A673 (cell line): ENCODE data around the gene PCNT. TPM values are rescaled to one million over a fixed set of nuclear protein-coding genes. Genes with fewer than 3 reads are reported as not detected.

Experiments
- BruUV-seq: library from RNA; stranded (reverse); fragments of 400-500 nt; replicated peaks from 2 replicates; lab custom pipeline; 2021; lab: Mats Ljungman, UMichigan
- CTCF ChIA-PET: fragments of 300-600 bp; sonication (Branson Sonifier 250); formaldehyde crosslinking; loops from one replicate; lab custom pipeline; 2022; ENCODE audit warnings: antibody characterized with exemption; lab: Charles Lee
- POLR2A ChIA-PET: fragments of 300-600 bp; sonication (Branson Sonifier 250); formaldehyde crosslinking; loops from one replicate; lab custom pipeline; 2022; ENCODE audit warnings: antibody characterized with exemption; ENCODE audit not compliant: low non-redundant PET; lab: Charles Lee
- DNase-seq: peaks from one replicate; pipeline ENCODE4 v3.0.0-alpha.2; 2015; ENCODE audit warnings: low spot score
- H3K27ac ChIP-seq: fragments of 200-600 bp; sonication (generic); 2 replicates; pipeline ENCODE4 v1.5.1; 2016; ENCODE audit warnings: mixed run types, low read depth, mild to moderate bottlenecking, mixed read lengths, antibody characterized with exemption, low read length; ENCODE audit not compliant: poor library complexity, severe bottlenecking
- H3K27me3 ChIP-seq: fragments of 200-600 bp; sonication (generic); replicated peaks from 2 replicates; pipeline ENCODE4 v1.6.1; 2017; ENCODE audit warnings: mixed run types, low read depth, mild to moderate bottlenecking, mixed read lengths, antibody characterized with exemption, low read length; ENCODE audit not compliant: insufficient read depth, poor library complexity
- H3K36me3 ChIP-seq: fragments of 200-600 bp; sonication (generic); 2 replicates; pipeline ENCODE4 v1.6.1; 2016; ENCODE audit warnings: mixed run types, mild to moderate bottlenecking, mixed read lengths, antibody characterized with exemption, low read length; ENCODE audit not compliant: insufficient read depth, poor library complexity, severe bottlenecking
- H3K4me1 ChIP-seq: fragments of 200-600 bp; sonication (generic); 2 replicates; pipeline ENCODE4 v1.6.1; 2017; ENCODE audit warnings: mixed run types, mild to moderate bottlenecking, mixed read lengths, antibody characterized with exemption, low read length; ENCODE audit not compliant: insufficient read depth, poor library complexity, severe bottlenecking
- H3K4me3 ChIP-seq: fragments of 200-600 bp; sonication (generic); 2 replicates; pipeline ENCODE4 v1.5.1; 2016; ENCODE audit warnings: low read depth, mixed run types, mild to moderate bottlenecking, mixed read lengths, low read length; ENCODE audit not compliant: poor library complexity, severe bottlenecking
- H3K9me3 ChIP-seq: fragments of 200-600 bp; sonication (generic); 2 replicates; pipeline ENCODE4 v1.6.1; 2016; ENCODE audit warnings: mixed run types, low read depth, mild to moderate bottlenecking, mixed read lengths, antibody characterized with exemption, low read length; ENCODE audit not compliant: poor library complexity, severe bottlenecking
- EZH2 ChIP-seq: fragments of 200-600 bp; sonication (generic); IDR thresholded peaks from 2 replicates; pipeline ENCODE4 v1.6.1; 2017; ENCODE audit warnings: borderline replicate concordance, low read depth, mild to moderate bottlenecking, mixed read lengths, antibody characterized with exemption, low read length; ENCODE audit not compliant: poor library complexity, severe bottlenecking
- intact Hi-C: fragments of 100-400 bp; cut with micrococcal nuclease; formaldehyde crosslinking; loops from one replicate; pipeline ENCODE4 v1.10.0; 2022; ENCODE audit not compliant: unreplicated experiment
- total RNA-seq: library from RNA; stranded (reverse); gene quantifications from 2 replicates; pipeline ENCODE4 v1.2.3, GENCODE V29; 2021
- TF ChIP-seq, protein P1 (sequence below): fragments of 300-800, 200-600 bp; sonication (generic); conservative IDR thresholded peaks from 2 replicates; pipeline ENCODE4 v1.5.1; 2017; ENCODE audit warnings: low read depth, mild to moderate bottlenecking, antibody characterized with exemption, low read length, moderate library complexity, mixed read lengths

The PCNT gene
- total RNA-seq, 1 experiment from 2014 or later, result 66.4 TPM

GRCh38 chr21:46392921-46393320 is 69.0 kb downstream of the PCNT start:
- ChIA-PET POLR2A (no interaction called here), CTCF (no interaction called here)
- no peak for TF ChIP-seq EZH2
- TF ChIP-seq, protein P1, sequence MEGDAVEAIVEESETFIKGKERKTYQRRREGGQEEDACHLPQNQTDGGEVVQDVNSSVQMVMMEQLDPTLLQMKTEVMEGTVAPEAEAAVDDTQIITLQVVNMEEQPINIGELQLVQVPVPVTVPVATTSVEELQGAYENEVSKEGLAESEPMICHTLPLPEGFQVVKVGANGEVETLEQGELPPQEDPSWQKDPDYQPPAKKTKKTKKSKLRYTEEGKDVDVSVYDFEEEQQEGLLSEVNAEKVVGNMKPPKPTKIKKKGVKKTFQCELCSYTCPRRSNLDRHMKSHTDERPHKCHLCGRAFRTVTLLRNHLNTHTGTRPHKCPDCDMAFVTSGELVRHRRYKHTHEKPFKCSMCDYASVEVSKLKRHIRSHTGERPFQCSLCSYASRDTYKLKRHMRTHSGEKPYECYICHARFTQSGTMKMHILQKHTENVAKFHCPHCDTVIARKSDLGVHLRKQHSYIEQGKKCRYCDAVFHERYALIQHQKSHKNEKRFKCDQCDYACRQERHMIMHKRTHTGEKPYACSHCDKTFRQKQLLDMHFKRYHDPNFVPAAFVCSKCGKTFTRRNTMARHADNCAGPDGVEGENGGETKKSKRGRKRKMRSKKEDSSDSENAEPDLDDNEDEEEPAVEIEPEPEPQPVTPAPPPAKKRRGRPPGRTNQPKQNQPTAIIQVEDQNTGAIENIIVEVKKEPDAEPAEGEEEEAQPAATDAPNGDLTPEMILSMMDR, result no peak
- Histone ChIP-seq H3K27ac (no peak overlapping the region), H3K27me3 (no peaks in the 10 kb centered on the region), H3K4me3 (no peak overlapping the region), H3K36me3 (peaks cover 8% of the 10 kb centered on the region), H3K4me1 (no peaks in the 10 kb centered on the region), H3K9me3 (no peaks in the 10 kb centered on the region)
- BruUV-seq, result no TSS peak
- peak; percentile 9 for DNase-seq
- intact Hi-C loops, result no loop called here

DNA sequence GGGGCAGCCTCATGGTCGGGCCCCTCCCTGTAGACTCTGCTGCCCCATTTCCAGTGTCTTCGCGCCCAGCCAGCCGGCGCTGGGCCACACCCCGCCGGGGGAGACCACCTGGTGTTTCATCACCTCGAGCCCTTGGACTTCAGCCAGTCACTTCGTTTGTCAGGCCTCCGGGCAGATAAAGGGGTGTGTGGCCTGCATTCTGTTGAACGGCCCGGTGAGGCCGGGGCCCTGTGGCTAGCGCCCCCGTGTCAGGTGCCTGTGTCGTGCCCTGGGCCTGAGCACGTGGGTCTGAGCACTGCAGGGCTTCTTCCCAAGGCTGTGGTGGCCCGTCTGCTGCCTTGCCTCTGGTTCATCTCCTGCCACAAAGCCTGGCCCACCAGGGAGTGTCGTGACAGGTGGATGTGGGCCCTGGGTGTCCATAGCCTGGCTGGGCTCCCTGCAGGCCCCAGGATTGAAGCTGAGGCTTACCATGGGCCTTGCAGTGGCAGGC is 69.5 kb downstream of the PCNT start:
- H3K9me3 ChIP-seq, result no peaks in the 10 kb centered on the region
- TF ChIP-seq, protein P1, result no peak
- no peak for TF ChIP-seq EZH2
- no peaks in the 10 kb centered on the region for H3K4me1 ChIP-seq
- H3K27me3 ChIP-seq, result no peaks in the 10 kb centered on the region
- ChIA-PET POLR2A (no interaction called here), CTCF (no interaction called here)
- intact Hi-C loops, result no loop called here
- H3K4me3 ChIP-seq, result no peak overlapping the region
- no peak for DNase-seq
- peaks cover 10% of the 10 kb centered on the region for H3K36me3 ChIP-seq
- H3K27ac ChIP-seq, result peak overlapping the region; percentile 42
- no TSS peak for BruUV-seq

DNA sequence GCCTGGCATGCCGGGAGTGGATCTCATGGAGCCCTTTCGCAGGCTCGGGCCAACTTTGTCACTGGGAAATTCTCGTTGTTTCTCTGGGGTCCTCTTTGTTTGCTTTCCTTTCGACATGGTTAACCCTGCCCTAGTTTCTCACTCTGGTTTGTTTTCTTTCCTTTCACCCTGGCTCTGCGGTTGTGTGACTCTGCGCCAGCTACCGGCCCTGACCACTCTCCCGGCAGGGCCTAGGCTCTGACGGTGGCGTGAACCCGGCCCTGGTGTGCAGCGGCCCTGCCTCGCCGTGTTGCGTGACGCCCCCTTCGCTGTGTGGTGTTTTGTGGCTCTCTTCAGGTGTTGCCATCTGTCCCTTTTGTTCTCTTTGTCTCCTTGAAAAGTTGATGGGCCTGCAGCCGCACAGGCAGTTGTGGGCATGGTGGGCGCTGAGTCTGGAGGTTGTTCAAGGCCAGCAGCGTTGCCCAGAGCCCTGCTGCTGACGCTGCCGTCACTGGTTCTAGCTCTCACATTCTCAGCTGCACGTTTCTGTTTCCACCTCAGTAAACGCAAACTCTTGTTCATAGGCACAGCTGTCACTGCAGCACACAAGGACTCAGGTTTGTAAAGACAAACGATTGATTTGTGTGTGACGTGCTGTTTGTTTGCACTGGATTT is 70.1 kb downstream of the PCNT start:
- TF ChIP-seq EZH2, result no peak
- TF ChIP-seq, protein P1, result no peak
- Histone ChIP-seq H3K4me3 (no peak overlapping the region), H3K27ac (no peak overlapping the region), H3K4me1 (no peaks in the 10 kb centered on the region), H3K36me3 (peaks cover 12% of the 10 kb centered on the region), H3K27me3 (no peaks in the 10 kb centered on the region), H3K9me3 (no peaks in the 10 kb centered on the region)
- ChIA-PET POLR2A (no interaction called here), CTCF (no interaction called here)
- no peak for DNase-seq
- no TSS peak for BruUV-seq
- intact Hi-C loops, result no loop called here
